Measurements from ENCODE around the gene ETV1. TPM values are rescaled to one million over a fixed set of nuclear protein-coding genes. Genes with fewer than 3 reads are reported as not detected.

The ETV1 gene
- total RNA-seq (2022; extraction: Qiagen RNA extraction; ENCODE audit: low read depth): 1.8 to 3.4 TPM (median 2.3 TPM) in 5 replicates

DNA sequence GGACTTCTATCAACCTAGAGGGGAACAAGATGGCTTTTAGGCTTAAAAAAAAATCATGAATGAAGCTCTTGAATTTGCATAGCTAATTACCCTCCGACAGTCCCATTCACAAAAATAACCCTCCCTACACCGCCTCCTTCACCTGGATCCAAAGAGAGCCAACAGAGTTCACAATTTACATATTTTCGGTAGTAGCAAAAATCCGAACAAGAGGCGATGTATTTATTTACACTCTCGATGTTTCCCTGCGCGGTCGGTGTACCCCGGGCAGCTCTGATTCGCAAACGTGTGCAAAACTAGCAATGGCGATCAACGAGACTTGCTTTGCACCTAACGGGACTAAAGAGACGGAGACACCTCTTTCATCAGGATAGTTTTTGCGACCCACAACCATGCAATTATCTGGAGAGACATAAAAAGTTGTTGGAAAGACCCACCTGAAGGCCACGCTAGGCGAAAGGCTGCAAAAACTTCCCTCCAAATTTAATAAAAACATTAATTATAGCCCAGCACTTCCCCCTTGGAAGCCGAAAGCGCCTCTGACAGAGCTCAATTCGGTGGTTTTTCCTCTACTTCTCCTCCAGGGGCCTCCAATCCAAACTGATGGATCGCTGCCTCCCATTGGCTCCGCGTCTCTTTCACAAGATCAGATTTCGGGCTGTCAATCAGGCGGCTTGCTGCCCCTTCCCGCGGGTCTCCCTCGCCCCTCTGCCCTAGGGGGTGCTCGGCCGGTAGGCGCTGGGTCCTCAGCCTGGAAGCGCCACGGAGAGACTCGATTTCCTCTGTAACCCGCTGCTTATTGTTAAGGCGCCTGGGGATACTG is at the start of gene ETV1:
ETV1 (minus strand) TSS at position 541 of the 823 bp plus-strand sequence. CDS start 614 bp downstream, outside the sequence.

